Measurements from ENCODE around the gene CYP39A1. TPM values are rescaled to one million over a fixed set of nuclear protein-coding genes. Genes with fewer than 3 reads are reported as not detected.

CYP39A1 gene
- total and polyA plus RNA-seq, 8 donors = 1.8 to 11.6 (median 7.8) TPM; not detected in 1

- 72 to 88% (median 80%) methylated on average over 7 of the region's 7 CpGs for WGBS, 5 donors
These were observed 141.3 kb downstream of the CYP39A1 start for GRCh38 chr6:46511320-46511719.

DNA sequence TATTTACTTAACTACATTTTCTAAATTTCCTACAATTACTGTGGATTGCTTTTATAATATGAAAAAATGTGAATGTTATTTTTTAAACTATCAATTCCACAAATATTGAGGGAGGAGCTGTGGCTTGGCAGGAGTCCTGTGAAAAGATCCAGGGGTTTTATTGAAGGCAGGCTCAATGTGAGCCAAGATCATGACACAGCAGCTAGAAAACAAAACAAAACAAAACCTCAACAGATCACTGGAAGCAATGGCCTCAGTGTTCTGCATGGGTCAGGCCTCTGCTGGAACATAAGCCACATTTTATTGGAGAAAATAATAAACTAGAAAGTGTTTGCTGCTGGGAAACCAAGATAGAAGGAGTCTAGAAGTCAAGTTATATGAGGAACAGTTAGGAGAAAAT lies 142.0 kb downstream of the CYP39A1 start:
- Histone ChIP-seq H3K27me3 (no peaks in the 10 kb centered on the region), H3K9me3 (no peaks in the 10 kb centered on the region), H3K4me3 (no peak overlapping the region), H3K4me1 (peaks cover 0 to 54% (median 40%) of the 10 kb centered on the region in 4 donors), H3K36me3 (no peaks in the 10 kb centered on the region), H3K27ac (peak overlapping the region in 3 of 5 donors; percentile 53 to 74 (median 61))
- intact Hi-C loops (cut with DNase I; ENCODE audit: low total_unique reads) = no loop called here
- TF ChIP-seq EP300 (IDR thresholded peaks at IDR 0.05) (no peak), POLR2AphosphoS5 (IDR thresholded peaks at IDR 0.05) (no peak), POLR2A (IDR thresholded peaks at IDR 0.05) (no peak)
- TF ChIP-seq, protein P1, sequence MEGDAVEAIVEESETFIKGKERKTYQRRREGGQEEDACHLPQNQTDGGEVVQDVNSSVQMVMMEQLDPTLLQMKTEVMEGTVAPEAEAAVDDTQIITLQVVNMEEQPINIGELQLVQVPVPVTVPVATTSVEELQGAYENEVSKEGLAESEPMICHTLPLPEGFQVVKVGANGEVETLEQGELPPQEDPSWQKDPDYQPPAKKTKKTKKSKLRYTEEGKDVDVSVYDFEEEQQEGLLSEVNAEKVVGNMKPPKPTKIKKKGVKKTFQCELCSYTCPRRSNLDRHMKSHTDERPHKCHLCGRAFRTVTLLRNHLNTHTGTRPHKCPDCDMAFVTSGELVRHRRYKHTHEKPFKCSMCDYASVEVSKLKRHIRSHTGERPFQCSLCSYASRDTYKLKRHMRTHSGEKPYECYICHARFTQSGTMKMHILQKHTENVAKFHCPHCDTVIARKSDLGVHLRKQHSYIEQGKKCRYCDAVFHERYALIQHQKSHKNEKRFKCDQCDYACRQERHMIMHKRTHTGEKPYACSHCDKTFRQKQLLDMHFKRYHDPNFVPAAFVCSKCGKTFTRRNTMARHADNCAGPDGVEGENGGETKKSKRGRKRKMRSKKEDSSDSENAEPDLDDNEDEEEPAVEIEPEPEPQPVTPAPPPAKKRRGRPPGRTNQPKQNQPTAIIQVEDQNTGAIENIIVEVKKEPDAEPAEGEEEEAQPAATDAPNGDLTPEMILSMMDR (IDR thresholded peaks at IDR 0.05) = no peak
- DNase-seq = peak in 1 of 2 donors; percentile 67

More at GRCh38 chr6:46511320-46511719, 141.3 kb downstream of the CYP39A1 start:
- no peak for DNase-seq
- H3K9me3 ChIP-seq = no peaks in the 10 kb centered on the region
- no peaks in the 10 kb centered on the region for H3K27me3 ChIP-seq
- no peak for TF ChIP-seq POLR2A (IDR thresholded peaks at IDR 0.05)
- TF ChIP-seq, protein P1 (IDR thresholded peaks at IDR 0.05) = no peak
- TF ChIP-seq POLR2AphosphoS5 (IDR thresholded peaks at IDR 0.05) = no peak
- TF ChIP-seq EP300 (IDR thresholded peaks at IDR 0.05) = no peak
- intact Hi-C loops (cut with DNase I; ENCODE audit: low total_unique reads) = no loop called here
- no peak overlapping the region for H3K4me3 ChIP-seq
- H3K27ac ChIP-seq = peak overlapping the region in 4 of 5 donors; percentile 49 to 74 (median 60)
- H3K4me1 ChIP-seq = peaks cover 0 to 51% (median 40%) of the 10 kb centered on the region in 4 donors
- H3K36me3 ChIP-seq = no peaks in the 10 kb centered on the region

DNA sequence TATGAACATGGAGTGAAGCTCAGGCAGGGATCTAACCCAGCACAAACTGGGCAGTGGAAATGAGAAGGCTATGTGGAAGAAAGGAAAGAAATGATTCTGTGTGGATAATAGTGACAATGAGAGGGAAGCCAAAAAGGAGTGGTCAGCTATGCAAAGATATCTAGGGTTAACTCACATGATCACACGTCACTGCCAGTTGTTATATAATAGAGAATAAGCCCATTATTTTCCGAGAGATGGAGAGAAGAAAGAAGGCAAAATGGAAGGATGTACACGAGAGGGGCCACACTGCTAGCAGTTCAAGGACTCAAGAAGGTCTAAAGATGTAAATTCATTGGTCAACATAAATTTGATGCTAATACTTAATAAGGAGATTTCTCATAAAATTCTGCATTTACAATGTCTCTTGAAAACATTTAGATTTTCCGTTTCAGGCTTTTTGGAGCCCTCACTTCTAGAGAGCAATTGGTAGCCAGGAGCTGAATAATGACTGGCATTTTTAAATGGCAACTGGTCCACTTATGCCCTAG lies 142.6 kb downstream of the CYP39A1 start:
- WGBS, 5 donors = 60 to 72% (median 65%) methylated on average over 4 of the region's 4 CpGs
- no peak for TF ChIP-seq POLR2A (IDR thresholded peaks at IDR 0.05)
- TF ChIP-seq, protein P1 (IDR thresholded peaks at IDR 0.05) = no peak
- no peak for TF ChIP-seq EP300 (IDR thresholded peaks at IDR 0.05)
- TF ChIP-seq POLR2AphosphoS5 (IDR thresholded peaks at IDR 0.05) = no peak

GRCh38 chr6:46509063-46509462 lies 143.6 kb downstream of the CYP39A1 start:
- DNase-seq = no peak
- Histone ChIP-seq H3K27ac (peak overlapping the region in 3 of 5 donors; percentile 53 to 74 (median 61)), H3K9me3 (no peaks in the 10 kb centered on the region), H3K4me3 (no peak overlapping the region), H3K36me3 (no peaks in the 10 kb centered on the region), H3K27me3 (no peaks in the 10 kb centered on the region), H3K4me1 (peaks cover 0 to 54% (median 40%) of the 10 kb centered on the region in 4 donors)
- no peak for TF ChIP-seq POLR2A (IDR thresholded peaks at IDR 0.05)
- no peak for TF ChIP-seq EP300 (IDR thresholded peaks at IDR 0.05)
- TF ChIP-seq POLR2AphosphoS5 (IDR thresholded peaks at IDR 0.05) = no peak
- TF ChIP-seq, protein P1 (IDR thresholded peaks at IDR 0.05) = no peak
- 24 to 51% (median 35%) methylated on average over 4 of the region's 4 CpGs for WGBS, 5 donors
- intact Hi-C loops (cut with DNase I; ENCODE audit: low total_unique reads) = no loop called here

More for the DNA sequence above, 142.6 kb downstream of the CYP39A1 start:
- no peaks in the 10 kb centered on the region for H3K36me3 ChIP-seq
- DNase-seq = no peak
- peak overlapping the region in 3 of 5 donors; percentile 53 to 74 (median 61) for H3K27ac ChIP-seq
- H3K27me3 ChIP-seq = no peaks in the 10 kb centered on the region
- intact Hi-C loops (cut with DNase I; ENCODE audit: low total_unique reads) = no loop called here
- H3K4me1 ChIP-seq = peaks cover 0 to 54% (median 40%) of the 10 kb centered on the region in 4 donors
- no peaks in the 10 kb centered on the region for H3K9me3 ChIP-seq
- no peak overlapping the region for H3K4me3 ChIP-seq

All from stomach (tissue), 9 donors.